Right renal pelvis (tissue), 4 donors: ENCODE results near the gene SQSTM1. TPM values are rescaled to one million over a fixed set of nuclear protein-coding genes. Genes with fewer than 3 reads are reported as not detected.
"Not testable (repeated sequence)": the region's sequence is repeated elsewhere in the genome, so short reads cannot be mapped to it uniquely, and the experiment has no call there.

Source experiments
- DNase-seq, 4 donors: peaks; one replicate each; pipeline ENCODE4 v3.0.0-alpha.2; 2013; ENCODE audit warnings: low read depth in 4 of 4, low spot score in 3 of 4, missing footprints in 1 of 4
- polyA plus RNA-seq, 4 donors: library from polyadenylated mRNA; unstranded; fragments of 120-200 nt; gene quantifications; one replicate each; pipeline ENCODE4 v1.2.1, GENCODE V29; 2013; ENCODE audit not compliant: insufficient read length in 4 of 4

The SQSTM1 gene
- 100 to 1,000 TPM in 3 of 4 donors, 10 to 100 TPM in 1; 97.8 to 133 (median 102) TPM for polyA plus RNA-seq

DNA sequence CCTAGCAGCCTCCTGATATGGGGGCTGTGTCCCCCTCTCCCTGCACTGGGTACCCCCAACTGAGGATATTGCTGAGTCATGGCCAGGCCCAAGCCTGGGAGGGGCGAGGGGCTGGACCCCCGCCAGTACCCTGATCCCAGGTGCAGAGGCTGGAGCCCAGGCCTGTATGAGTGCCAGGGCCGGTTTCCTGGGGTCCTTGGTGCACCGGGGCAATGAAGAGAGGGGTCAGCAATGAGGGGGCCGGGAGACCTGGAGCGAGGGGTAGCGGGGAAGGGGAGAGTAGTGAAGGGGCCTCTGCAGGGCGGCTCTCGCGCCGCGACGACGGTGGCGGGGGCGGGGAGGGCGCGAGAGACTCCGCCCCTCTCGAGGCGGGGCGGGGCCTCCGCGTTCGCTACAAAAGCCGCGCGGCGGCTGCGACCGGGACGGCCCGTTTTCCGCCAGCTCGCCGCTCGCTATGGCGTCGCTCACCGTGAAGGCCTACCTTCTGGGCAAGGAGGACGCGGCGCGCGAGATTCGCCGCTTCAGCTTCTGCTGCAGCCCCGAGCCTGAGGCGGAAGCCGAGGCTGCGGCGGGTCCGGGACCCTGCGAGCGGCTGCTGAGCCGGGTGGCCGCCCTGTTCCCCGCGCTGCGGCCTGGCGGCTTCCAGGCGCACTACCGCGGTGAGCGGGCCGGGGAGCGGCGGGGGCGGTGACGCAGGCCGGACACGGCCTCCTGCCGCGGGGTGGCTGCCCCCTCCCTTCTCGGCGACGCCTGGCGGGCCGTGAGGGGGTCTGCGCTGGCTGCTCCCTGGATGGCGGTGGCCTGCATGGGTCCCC lies at the start of gene SQSTM1:
SQSTM1 (plus strand) TSS at position 423 of the 815 bp plus-strand sequence; CDS start at position 455, 32 bp downstream.
- DNase-seq: peak in 3 of 4 donors; percentile 78 to 86 (median 79)

GRCh38 chr5:179771311-179771895 lies 49.3 kb upstream of the SQSTM1 start:
- no peak for DNase-seq

DNA sequence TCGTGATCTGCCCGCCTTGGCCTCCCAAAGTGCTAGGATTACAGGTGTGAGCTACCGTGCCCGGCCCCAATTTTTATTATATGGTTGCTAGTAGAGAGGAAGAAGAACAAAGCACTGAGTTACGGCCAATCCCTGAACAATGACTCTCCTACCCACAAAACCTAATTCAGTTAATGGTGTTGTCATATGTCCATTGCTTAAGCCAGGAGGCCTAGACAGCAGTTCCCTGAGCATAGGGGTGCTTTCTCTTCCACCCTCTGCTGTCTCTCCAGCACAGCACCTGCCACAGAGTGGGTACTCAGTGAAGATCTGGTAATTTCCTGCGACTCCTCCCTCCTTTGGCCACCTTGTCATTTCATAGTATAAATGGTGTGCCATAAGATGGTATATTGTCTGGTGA lies 48.4 kb upstream of the SQSTM1 start:
- no peak for DNase-seq

DNA sequence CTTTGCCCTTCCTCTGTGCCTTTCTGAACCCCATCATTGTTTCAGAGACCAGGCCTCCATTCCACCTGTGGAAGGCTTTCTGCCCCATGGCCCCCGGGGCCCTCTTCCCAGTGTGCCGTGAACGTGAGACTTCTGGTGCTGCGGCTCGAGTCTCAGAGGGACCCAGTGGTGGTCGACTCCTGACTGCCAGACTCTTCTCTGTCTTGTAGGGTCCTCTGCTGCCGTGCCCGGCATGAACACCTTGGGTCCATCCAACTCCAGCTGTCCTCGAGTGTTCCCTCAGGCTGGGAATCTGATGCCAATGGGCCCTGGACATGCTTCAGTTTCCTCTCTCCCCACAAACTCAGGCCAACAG lies 47.0 kb upstream of the SQSTM1 start:
- no peak for DNase-seq

GRCh38 chr5:179774442-179774841 lies 46.3 kb upstream of the SQSTM1 start:
- DNase-seq: no peak

DNA sequence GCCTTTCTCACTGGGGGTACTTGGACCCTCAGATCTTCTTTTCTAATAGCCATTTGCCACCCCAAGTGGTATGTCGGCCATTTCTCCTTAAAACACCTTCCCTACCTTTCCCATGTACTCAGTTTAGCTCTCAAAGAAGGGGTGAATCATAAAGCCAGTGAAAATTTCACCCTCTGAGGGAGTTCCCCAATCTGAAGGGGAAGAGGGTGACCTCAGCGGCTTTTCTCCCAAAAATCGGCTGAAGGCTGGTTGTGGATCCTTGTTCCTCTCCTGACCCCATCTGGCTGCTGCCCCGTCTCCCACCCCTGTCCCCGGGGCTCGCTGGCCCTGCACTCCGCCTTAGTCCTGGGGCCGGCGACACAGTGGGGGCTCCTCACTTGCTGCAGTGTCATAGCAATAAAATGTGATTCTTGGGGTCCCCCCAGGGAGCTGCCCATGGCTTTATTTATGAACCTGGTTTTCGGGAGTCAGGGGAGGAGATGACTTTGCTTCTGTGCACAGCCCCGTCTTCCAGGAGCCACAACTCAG lies 44.2 kb upstream of the SQSTM1 start:
- no peak for DNase-seq

DNA sequence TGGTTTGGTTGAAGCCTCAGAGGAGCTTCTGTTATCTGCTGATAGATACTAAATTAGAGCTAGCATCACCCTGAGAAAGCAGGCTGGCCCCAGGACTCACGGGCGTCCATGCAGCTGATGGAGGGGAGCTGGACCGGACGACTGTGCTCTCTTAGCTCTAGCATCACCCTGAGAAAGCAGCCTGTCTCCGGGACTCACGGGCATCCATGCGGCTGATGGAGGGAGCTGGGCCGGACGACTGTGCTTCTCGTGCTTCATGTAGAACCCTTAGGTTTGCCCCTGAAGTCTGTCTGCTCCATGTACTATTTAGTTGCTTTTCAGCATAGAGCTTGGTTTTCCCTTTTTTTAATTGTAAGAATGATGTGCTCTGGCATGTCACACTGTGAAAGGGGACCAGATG lies 43.2 kb upstream of the SQSTM1 start:
- DNase-seq: no peak

GRCh38 chr5:179777909-179778308 lies 42.8 kb upstream of the SQSTM1 start:
- no peak for DNase-seq

DNA sequence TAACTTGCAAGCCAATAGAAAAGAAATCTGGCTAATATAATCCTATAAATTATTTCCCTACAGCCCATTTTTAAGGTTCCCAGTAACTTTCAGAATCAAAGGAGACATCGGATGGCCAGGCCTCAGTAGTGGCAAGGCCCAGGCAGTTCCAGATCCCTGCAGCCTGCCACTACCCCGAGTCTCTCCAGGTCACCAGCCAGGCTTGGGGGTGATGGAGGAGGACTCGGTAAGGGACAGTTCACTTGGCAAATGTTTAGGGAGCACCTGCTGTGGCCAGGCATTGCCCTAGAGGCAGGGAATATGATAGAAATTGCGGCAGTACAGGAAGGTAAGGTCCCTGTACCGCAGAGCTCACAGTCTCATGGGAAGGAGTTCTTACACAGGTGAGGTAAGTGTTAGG lies 42.1 kb upstream of the SQSTM1 start:
- no peak for DNase-seq

GRCh38 chr5:179779826-179780225 lies 40.9 kb upstream of the SQSTM1 start:
- DNase-seq: no peak

GRCh38 chr5:179780362-179780761 lies 40.3 kb upstream of the SQSTM1 start:
- no peak for DNase-seq

- no peak for DNase-seq
Observed at GRCh38 chr5:179781846-179782245, 38.9 kb upstream of the SQSTM1 start.

- no peak for DNase-seq
Observed at GRCh38 chr5:179783128-179783527, 37.6 kb upstream of the SQSTM1 start.

GRCh38 chr5:179786861-179787260 lies 33.8 kb upstream of the SQSTM1 start:
- no peak for DNase-seq

GRCh38 chr5:179788193-179788854 lies 32.4 kb upstream of the SQSTM1 start:
- no peak for DNase-seq

- DNase-seq: not testable (repeated sequence)
Observed at GRCh38 chr5:179789278-179789677, 31.4 kb upstream of the SQSTM1 start.

DNA sequence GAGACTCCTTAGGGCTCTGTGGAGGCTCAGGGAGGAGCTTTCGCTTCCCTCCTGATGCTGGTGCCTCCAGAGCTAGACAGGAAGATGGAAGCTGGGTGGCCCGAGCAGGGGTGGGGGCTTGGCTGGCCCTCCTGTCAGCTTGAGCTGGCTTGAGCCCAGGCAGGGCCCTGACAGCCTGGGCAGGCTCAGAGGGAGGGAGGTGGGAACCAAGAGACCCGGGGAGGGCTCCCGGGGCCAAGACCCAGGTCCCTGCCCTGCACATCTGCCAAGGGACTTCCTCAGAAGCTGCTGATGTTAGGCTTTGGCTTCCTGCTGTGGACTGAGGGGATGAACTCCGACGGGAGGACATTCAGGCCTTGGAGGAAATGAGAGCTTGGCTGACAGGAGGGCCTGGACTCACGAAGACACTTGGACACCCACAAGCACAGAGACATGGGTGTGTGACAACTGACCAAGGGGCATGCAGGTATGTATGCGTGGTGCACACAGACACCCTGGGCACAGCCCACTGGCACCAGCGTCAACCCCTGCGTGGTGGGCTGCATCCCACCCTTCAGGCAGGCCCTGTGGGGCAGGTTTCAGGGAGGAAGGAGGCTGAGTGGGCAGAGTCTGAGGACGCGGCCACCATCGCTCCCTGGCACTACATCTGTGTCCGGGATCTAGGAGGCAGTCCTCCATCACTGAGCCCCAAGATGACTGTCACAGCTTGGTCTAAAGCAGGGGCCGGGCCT lies 28.7 kb upstream of the SQSTM1 start:
- DNase-seq: no peak

DNA sequence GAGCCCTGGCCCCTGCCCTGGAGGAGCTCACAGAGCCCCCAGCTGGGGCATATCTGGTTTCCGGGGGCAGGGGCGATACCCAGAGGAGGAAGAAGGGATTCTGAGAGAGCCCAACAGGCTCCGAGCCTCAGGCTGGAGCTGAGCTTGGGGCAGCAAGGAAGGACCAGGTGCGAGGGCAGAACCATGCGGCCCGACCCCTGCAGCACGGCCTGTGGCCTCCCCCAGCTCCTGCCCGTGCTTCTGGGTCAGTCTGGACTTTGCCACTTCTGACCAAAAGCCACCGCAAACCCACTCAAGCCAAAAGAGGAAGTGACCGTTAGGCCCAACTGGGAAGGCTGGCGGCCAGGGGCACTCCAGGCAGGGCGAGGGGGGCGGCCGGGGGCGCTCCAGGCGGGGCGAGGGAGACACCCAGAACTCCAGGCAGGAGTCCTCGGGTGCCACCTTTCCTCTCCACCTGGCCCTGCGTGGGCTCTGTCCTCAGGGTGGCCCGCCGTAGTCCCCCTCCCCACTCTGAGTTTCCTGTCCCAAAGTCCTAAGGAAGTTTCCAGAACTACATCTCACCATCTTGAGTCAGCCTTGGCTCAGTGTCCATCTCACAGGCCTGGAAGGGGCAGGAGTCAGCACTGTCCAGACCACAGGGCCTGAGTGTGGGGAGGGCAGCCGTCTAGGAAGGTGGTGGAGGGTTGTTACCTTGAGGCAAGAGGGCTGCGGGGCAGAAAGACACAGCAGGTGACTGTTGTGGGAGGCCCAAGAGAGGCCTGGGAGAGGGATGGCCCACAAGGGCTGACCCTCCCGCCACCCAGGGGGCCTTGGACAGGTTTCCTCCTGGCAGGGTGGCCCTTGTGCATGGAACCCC lies 27.9 kb upstream of the SQSTM1 start:
- DNase-seq: no peak

DNA sequence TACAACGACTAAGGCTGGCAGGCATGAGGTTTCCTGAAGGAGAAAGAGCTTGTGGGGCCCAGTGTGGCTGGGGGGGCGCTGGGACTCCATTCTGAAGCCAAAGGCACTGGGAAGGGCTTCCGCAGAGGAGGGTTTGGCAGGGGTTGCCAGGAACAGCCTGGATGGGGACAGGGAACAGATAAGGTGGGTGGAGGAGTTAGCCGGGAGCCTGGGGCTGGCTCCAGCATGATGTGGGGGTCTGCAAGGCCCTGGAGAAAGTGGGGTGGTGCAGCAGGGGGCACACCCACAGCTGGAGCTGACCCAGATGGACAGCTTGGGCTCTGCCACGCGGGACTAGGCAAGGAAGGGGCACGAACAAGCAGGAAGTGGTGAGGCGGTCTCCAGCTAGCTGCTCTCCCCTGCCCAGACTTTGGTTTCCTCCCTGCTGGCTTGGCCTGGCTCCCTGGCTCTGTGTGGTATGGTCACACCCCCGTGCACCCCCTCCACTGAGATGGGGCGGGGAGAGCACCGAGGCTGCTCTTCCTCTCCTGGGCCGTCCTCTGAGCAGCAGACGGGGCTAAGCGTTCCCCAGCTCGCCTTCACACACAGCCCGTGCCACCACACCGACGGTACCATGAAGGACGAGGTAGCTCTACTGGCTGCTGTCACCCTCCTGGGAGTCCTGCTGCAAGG lies 27.1 kb upstream of the SQSTM1 start, which contains the start of gene LTC4S:
LTC4S (plus strand) TSS at position 519 of the 672 bp plus-strand sequence; CDS start at position 614, 95 bp downstream.
- no peak for DNase-seq
